ENCODE results near the gene MSRB1.
"Not testable (repeated sequence)": the region's sequence is repeated elsewhere in the genome, so short reads cannot be mapped to it uniquely, and the experiment has no call there.

DNA sequence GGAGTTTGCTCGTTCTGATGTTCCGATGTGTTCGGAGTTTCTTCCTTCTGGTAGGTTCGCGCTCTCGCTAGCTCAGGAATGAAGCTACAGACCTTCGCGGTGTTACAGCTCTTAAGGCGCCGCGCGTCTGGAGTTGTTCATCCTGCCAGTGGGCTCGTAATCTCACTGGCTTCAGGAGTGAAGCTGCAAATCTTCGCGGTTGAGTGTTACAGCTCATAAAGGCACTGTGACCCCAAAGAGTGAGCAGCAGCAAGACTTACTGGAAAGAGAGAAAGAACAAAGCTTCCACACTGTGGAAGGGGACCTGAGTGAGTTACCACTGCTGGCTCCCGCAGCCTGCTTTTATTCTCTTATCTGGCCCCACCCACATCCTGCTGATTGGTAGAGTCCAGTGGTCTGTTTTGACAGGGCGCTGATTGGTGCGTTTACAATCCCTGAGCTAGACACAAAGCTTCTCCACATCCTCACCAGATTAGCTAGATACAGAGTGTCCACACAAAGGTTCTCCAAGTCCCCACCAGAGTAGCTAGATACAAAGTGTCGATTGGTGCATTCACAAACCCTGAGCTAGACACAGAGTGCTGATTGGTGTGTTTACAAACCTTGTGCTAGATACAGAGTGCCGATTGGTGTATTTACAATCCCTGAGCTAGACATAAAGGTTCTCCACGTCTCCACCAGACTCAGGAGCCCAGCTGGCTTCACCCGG, 14.6 kb upstream of the MSRB1 start:
- TF ChIP-seq EZH2phosphoT487 (IDR thresholded peaks at IDR 0.05; ENCODE audit: insufficient read depth, low read depth); EZH2 (IDR thresholded peaks at IDR 0.05; ENCODE audit: insufficient read depth, poor library complexity, severe bottlenecking): not testable (repeated sequence)
